ENCODE results near the gene ATXN7L3.

DNA sequence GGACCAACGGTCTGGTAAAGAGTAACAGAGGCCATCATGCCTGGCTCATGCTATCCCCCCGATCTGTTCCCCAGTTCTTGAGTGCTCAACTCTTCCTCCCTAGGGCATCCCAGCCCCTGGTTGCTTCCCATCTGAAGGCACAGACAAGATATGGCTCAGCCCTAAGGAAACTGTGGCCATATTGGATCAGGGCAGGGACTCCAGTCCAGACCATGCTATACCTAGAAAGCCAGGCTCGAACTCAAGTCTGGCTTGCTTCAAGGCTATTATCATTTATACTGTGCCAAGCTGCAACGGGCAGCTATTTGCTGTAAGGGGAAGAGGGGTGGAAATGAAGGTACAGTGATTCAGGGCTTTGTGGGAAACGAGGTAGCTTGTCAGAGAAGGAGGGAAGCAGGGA lies 17.0 kb upstream of the ATXN7L3 start:
- TF ChIP-seq, protein P1, sequence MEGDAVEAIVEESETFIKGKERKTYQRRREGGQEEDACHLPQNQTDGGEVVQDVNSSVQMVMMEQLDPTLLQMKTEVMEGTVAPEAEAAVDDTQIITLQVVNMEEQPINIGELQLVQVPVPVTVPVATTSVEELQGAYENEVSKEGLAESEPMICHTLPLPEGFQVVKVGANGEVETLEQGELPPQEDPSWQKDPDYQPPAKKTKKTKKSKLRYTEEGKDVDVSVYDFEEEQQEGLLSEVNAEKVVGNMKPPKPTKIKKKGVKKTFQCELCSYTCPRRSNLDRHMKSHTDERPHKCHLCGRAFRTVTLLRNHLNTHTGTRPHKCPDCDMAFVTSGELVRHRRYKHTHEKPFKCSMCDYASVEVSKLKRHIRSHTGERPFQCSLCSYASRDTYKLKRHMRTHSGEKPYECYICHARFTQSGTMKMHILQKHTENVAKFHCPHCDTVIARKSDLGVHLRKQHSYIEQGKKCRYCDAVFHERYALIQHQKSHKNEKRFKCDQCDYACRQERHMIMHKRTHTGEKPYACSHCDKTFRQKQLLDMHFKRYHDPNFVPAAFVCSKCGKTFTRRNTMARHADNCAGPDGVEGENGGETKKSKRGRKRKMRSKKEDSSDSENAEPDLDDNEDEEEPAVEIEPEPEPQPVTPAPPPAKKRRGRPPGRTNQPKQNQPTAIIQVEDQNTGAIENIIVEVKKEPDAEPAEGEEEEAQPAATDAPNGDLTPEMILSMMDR (IDR thresholded peaks at IDR 0.05): no peak
- TF ChIP-seq POLR2A (IDR thresholded peaks at IDR 0.05): no peak
